Measurements from ENCODE around the gene EPB41L4B.
"Not testable (repeated sequence)": the region's sequence is repeated elsewhere in the genome, so short reads cannot be mapped to it uniquely, and the experiment has no call there.

EPB41L4B gene

GRCh38 chr9:109241207-109241606 lies 79.7 kb downstream of the EPB41L4B start:
- no peak for DNase-seq

- DNase-seq = no peak
Measured at GRCh38 chr9:109239240-109239639, 81.6 kb downstream of the EPB41L4B start.

GRCh38 chr9:109238655-109239054 lies 82.2 kb downstream of the EPB41L4B start:
- no peak for DNase-seq

GRCh38 chr9:109238125-109238524 lies 82.7 kb downstream of the EPB41L4B start:
- no peak for DNase-seq

- DNase-seq = no peak
Measured at GRCh38 chr9:109232449-109233237, 88.2 kb downstream of the EPB41L4B start.

GRCh38 chr9:109231593-109231992 lies 89.3 kb downstream of the EPB41L4B start:
- DNase-seq = no peak

GRCh38 chr9:109230277-109230676 lies 90.6 kb downstream of the EPB41L4B start:
- DNase-seq = no peak

GRCh38 chr9:109229682-109230081 lies 91.2 kb downstream of the EPB41L4B start:
- no peak for DNase-seq

GRCh38 chr9:109228093-109228642 lies 92.7 kb downstream of the EPB41L4B start:
- DNase-seq = no peak

- no peak for DNase-seq
Measured at GRCh38 chr9:109225629-109226028, 95.2 kb downstream of the EPB41L4B start.

- no peak for DNase-seq
Measured at GRCh38 chr9:109224751-109225150, 96.1 kb downstream of the EPB41L4B start.

- not testable (repeated sequence) for DNase-seq
Measured at GRCh38 chr9:109218242-109218641, 102.6 kb downstream of the EPB41L4B start.

- DNase-seq = no peak
Measured at GRCh38 chr9:109214414-109214813, 106.4 kb downstream of the EPB41L4B start.

GRCh38 chr9:109213285-109214121 lies 107.4 kb downstream of the EPB41L4B start:
- DNase-seq = no peak

GRCh38 chr9:109212768-109213167 lies 108.1 kb downstream of the EPB41L4B start:
- no peak for DNase-seq

- DNase-seq = no peak
Measured at GRCh38 chr9:109206670-109207069, 114.2 kb downstream of the EPB41L4B start.

GRCh38 chr9:109205526-109205925 lies 115.3 kb downstream of the EPB41L4B start:
- DNase-seq = no peak

- no peak for DNase-seq
Measured at GRCh38 chr9:109203761-109204360, 117.0 kb downstream of the EPB41L4B start.

GRCh38 chr9:109199676-109200075 lies 121.2 kb downstream of the EPB41L4B start:
- DNase-seq = no peak

- no peak for DNase-seq
Measured at GRCh38 chr9:109198736-109199382, 122.0 kb downstream of the EPB41L4B start.

- no peak for DNase-seq
Measured at GRCh38 chr9:109193974-109194556, 126.8 kb downstream of the EPB41L4B start.

- DNase-seq = no peak
Measured at GRCh38 chr9:109192732-109193361, 128.0 kb downstream of the EPB41L4B start.

Measured in amniotic stem cell (primary cell).